OCI-LY3 (cell line): ENCODE data around the gene CARD14.

ENCODE experiments used
- H2AFZ ChIP-seq: fragments of 200-600, 300-600 bp; shearing (Covaris generic); 2 replicates; pipeline ENCODE4 v1.6.0; 2014; ENCODE audit warnings: antibody characterized with exemption, low read depth, low read length
- H3K27ac ChIP-seq: fragments of 200-600, 300-600 bp; sonication (generic); 2 replicates; pipeline ENCODE4 v1.5.1; 2014; ENCODE audit warnings: mild to moderate bottlenecking, low read length, moderate library complexity, mixed read lengths
- H3K27me3 ChIP-seq: fragments of 200-600, 300-600 bp; sonication (generic); 2 replicates; pipeline ENCODE4 v1.6.1; 2014; ENCODE audit warnings: low read depth, low read length, mixed read lengths
- H3K36me3 ChIP-seq: fragments of 200-600, 300-600 bp; sonication (generic); replicated peaks from 2 replicates; pipeline ENCODE3; 2014; ENCODE audit warnings: low read depth, low read length, mixed read lengths
- H3K4me1 ChIP-seq: fragments of 300-600, 200-600 bp; sonication (generic); 2 replicates; pipeline ENCODE4 v1.6.1; 2014; ENCODE audit warnings: low read length, mixed read lengths
- H3K4me2 ChIP-seq: fragments of 200-600, 300-600 bp; sonication (generic); 2 replicates; pipeline ENCODE4 v1.6.1; 2014; ENCODE audit warnings: low read length, mixed read lengths
- H3K4me3 ChIP-seq: fragments of 300-600, 200-600 bp; sonication (generic); 2 replicates; pipeline ENCODE4 v1.5.1; 2014; ENCODE audit warnings: antibody characterized with exemption, mild to moderate bottlenecking, low read length, moderate library complexity
- H3K79me2 ChIP-seq: fragments of 300-600, 200-600 bp; shearing (Covaris generic); 2 replicates; pipeline ENCODE4 v1.6.1; 2014; ENCODE audit warnings: mild to moderate bottlenecking, low read length, mixed read lengths
- H3K9ac ChIP-seq: fragments of 300-600, 200-600 bp; shearing (Covaris generic); 2 replicates; pipeline ENCODE4 v1.6.0; 2014; ENCODE audit warnings: mild to moderate bottlenecking, low read length, moderate library complexity
- H3K9me3 ChIP-seq: fragments of 200-600, 300-600 bp; shearing (Covaris generic); 2 replicates; pipeline ENCODE4 v1.6.1; 2014; ENCODE audit warnings: low read length, mixed read lengths; ENCODE audit not compliant: insufficient read depth
- H4K20me1 ChIP-seq: fragments of 200-600, 300-600 bp; sonication (generic); 2 replicates; pipeline ENCODE4 v1.6.1; 2016; ENCODE audit warnings: low read length, mixed read lengths; ENCODE audit not compliant: insufficient read depth
- CTCF ChIP-seq: fragments of 200-600, 300-600 bp; sonication (generic); IDR thresholded peaks from 2 replicates; pipeline ENCODE4 v1.5.1; 2014; ENCODE audit warnings: antibody characterized with exemption, low read length, low read depth
- EZH2phosphoT487 ChIP-seq: fragments of 200-600 bp; shearing (Covaris generic); IDR thresholded peaks from 2 replicates; pipeline ENCODE4 v1.6.1; 2018; ENCODE audit warnings: antibody characterized with exemption, mixed run types, low read depth

The CARD14 gene

GRCh38 chr17:80183581-80184422, 14.0 kb downstream of the CARD14 start:
- H4K20me1 ChIP-seq = no peaks in the 10 kb centered on the region
- TF ChIP-seq EZH2phosphoT487 = no peak
- no peak for TF ChIP-seq CTCF
- H3K4me2 ChIP-seq = no peak overlapping the region
- no peak overlapping the region for H3K9ac ChIP-seq
- no peaks in the 10 kb centered on the region for H3K4me1 ChIP-seq
- no peak overlapping the region for H2AFZ ChIP-seq
- no peaks in the 10 kb centered on the region for H3K36me3 ChIP-seq
- no peak overlapping the region for H3K4me3 ChIP-seq
- no peaks in the 10 kb centered on the region for H3K9me3 ChIP-seq
- H3K79me2 ChIP-seq = no peaks in the 10 kb centered on the region
- H3K27ac ChIP-seq = no peak overlapping the region
- H3K27me3 ChIP-seq = peaks cover 7% of the 10 kb centered on the region

GRCh38 chr17:80184423-80184714, 14.5 kb downstream of the CARD14 start:
- Histone ChIP-seq H3K9me3 (no peaks in the 10 kb centered on the region), H3K27me3 (peaks cover 2% of the 10 kb centered on the region), H2AFZ (no peak overlapping the region), H3K4me1 (no peaks in the 10 kb centered on the region), H3K9ac (no peak overlapping the region), H4K20me1 (no peaks in the 10 kb centered on the region), H3K79me2 (no peaks in the 10 kb centered on the region), H3K4me2 (no peak overlapping the region), H3K36me3 (no peaks in the 10 kb centered on the region), H3K4me3 (no peak overlapping the region), H3K27ac (no peak overlapping the region)
- TF ChIP-seq CTCF (no peak), EZH2phosphoT487 (no peak)

- Histone ChIP-seq H3K9ac (no peak overlapping the region), H2AFZ (no peak overlapping the region), H3K4me3 (no peak overlapping the region), H3K9me3 (no peaks in the 10 kb centered on the region), H3K4me2 (no peak overlapping the region), H3K79me2 (no peaks in the 10 kb centered on the region), H4K20me1 (no peaks in the 10 kb centered on the region), H3K4me1 (no peaks in the 10 kb centered on the region), H3K27me3 (no peaks in the 10 kb centered on the region), H3K36me3 (no peaks in the 10 kb centered on the region), H3K27ac (no peak overlapping the region)
- TF ChIP-seq EZH2phosphoT487 (no peak), CTCF (no peak)
These were observed 16.1 kb downstream of the CARD14 start for GRCh38 chr17:80185968-80186367.

GRCh38 chr17:80187090-80187489, 17.3 kb downstream of the CARD14 start:
- H2AFZ ChIP-seq = no peak overlapping the region
- TF ChIP-seq CTCF (no peak), EZH2phosphoT487 (no peak)
- H3K9me3 ChIP-seq = no peaks in the 10 kb centered on the region
- no peaks in the 10 kb centered on the region for H3K36me3 ChIP-seq
- H3K79me2 ChIP-seq = no peaks in the 10 kb centered on the region
- H3K4me2 ChIP-seq = no peak overlapping the region
- H4K20me1 ChIP-seq = no peaks in the 10 kb centered on the region
- H3K4me3 ChIP-seq = no peak overlapping the region
- no peaks in the 10 kb centered on the region for H3K27me3 ChIP-seq
- H3K27ac ChIP-seq = no peak overlapping the region
- no peak overlapping the region for H3K9ac ChIP-seq
- H3K4me1 ChIP-seq = no peaks in the 10 kb centered on the region
